Stimulated activated CD8-positive, alpha-beta memory T cell treated with anti-CD3 and anti-CD28 coated beads, Interleukin-7, amount 100 ng/mL, for 48 hours (primary cell): ENCODE measurements around the gene CFAP99.
"Not testable (repeated sequence)": the region's sequence is repeated elsewhere in the genome, so short reads cannot be mapped to it uniquely, and the experiment has no call there.

Source experiments
- DNase-seq, 2 donors: peaks; one replicate each; pipeline ENCODE4 v3.0.0-alpha.2; 2020; ENCODE audit warnings: low read depth in 1 of 2; ENCODE audit errors: extremely low read depth in 1 of 2

The CFAP99 gene

GRCh38 chr4:2427383-2428334, 8.9 kb downstream of the CFAP99 start:
- DNase-seq: no peak

- DNase-seq: no peak
Measured at GRCh38 chr4:2428496-2429213, 9.9 kb downstream of the CFAP99 start.

GRCh38 chr4:2429945-2430757, 11.4 kb downstream of the CFAP99 start:
- not testable (repeated sequence) for DNase-seq

GRCh38 chr4:2432004-2432403, 13.2 kb downstream of the CFAP99 start:
- DNase-seq: no peak

- DNase-seq: no peak
Measured at GRCh38 chr4:2432991-2433530, 14.3 kb downstream of the CFAP99 start.

- DNase-seq: no peak
Measured at GRCh38 chr4:2433609-2434350, 15.0 kb downstream of the CFAP99 start.

- DNase-seq: no peak
Measured at GRCh38 chr4:2434420-2434819, 15.7 kb downstream of the CFAP99 start.

GRCh38 chr4:2436301-2436700, 17.5 kb downstream of the CFAP99 start:
- DNase-seq: no peak

GRCh38 chr4:2436761-2437474, 18.2 kb downstream of the CFAP99 start:
- DNase-seq: no peak

GRCh38 chr4:2437475-2438215, 18.9 kb downstream of the CFAP99 start:
- DNase-seq: no peak

GRCh38 chr4:2438822-2439718, 20.3 kb downstream of the CFAP99 start:
- no peak for DNase-seq

GRCh38 chr4:2441393-2442174, 22.8 kb downstream of the CFAP99 start:
- peak; percentile 61 to 84 for DNase-seq

- no peak for DNase-seq
Measured at GRCh38 chr4:2442175-2442993, 23.6 kb downstream of the CFAP99 start.

- no peak for DNase-seq
Measured at GRCh38 chr4:2443061-2443730, 24.4 kb downstream of the CFAP99 start.

GRCh38 chr4:2443956-2444740, 25.4 kb downstream of the CFAP99 start:
- DNase-seq: no peak
